Vagina (tissue), 2 donors: ENCODE data around the gene SPIRE2. TPM values are rescaled to one million over a fixed set of nuclear protein-coding genes. Genes with fewer than 3 reads are reported as not detected.

Experiments used
- DNase-seq, 2 donors: peaks; one replicate each; pipeline ENCODE4 v3.0.0-alpha.2; 2017; ENCODE audit errors: extremely low spot score in 2 of 2
- H3K27ac ChIP-seq: fragments of 200-600 bp; sonication (generic); one replicate; pipeline ENCODE4 v1.5.1; 2019
- H3K27me3 ChIP-seq: fragments of 200-600 bp; sonication (generic); one replicate; pipeline ENCODE4 v1.5.1; 2019
- H3K36me3 ChIP-seq, 2 donors: fragments of 200-600 bp; sonication (generic); one replicate each; pipeline ENCODE4 v1.5.1; 2017 to 2019
- H3K4me1 ChIP-seq: fragments of 200-600 bp; sonication (generic); one replicate; pipeline ENCODE4 v1.5.1; 2019
- H3K4me3 ChIP-seq, 2 donors: fragments of 200-600 bp; sonication (generic); 1 replicate in 1 of 2; 2 replicates in 1 of 2; pipeline ENCODE4 v1.5.1; 2016 to 2019
- H3K9me3 ChIP-seq: fragments of 200-600 bp; sonication (generic); one replicate; pipeline ENCODE4 v1.5.1; 2019
- CTCF ChIP-seq, 3 experiments: fragments of 450-650 bp in 2 of 3; fragments of 200-600 bp in 1 of 3; sonication (generic) in 1 of 3; IDR thresholded peaks; one replicate each; pipeline ENCODE4 v1.5.1; 2017 to 2019; ENCODE audit warnings: antibody characterized with exemption in 3 of 3, mild to moderate bottlenecking in 2 of 3, moderate library complexity in 2 of 3
- POLR2A ChIP-seq, 2 donors: fragments of 450-650 bp; IDR thresholded peaks; one replicate each; pipeline ENCODE4 v1.6.1; 2017; ENCODE audit warnings: antibody characterized with exemption in 2 of 2, mild to moderate bottlenecking in 2 of 2, moderate library complexity in 2 of 2
- POLR2AphosphoS5 ChIP-seq, 2 donors: sonication (generic); formaldehyde crosslinking; IDR thresholded peaks; one replicate each; pipeline ENCODE4 v1.9.0; 2017; ENCODE audit warnings: antibody characterized with exemption in 2 of 2, mild to moderate bottlenecking in 2 of 2, low read depth in 1 of 2; ENCODE audit not compliant: insufficient read depth in 1 of 2
- intact Hi-C: fragments of 100-400 bp; cut with DNase I; formaldehyde crosslinking; loops from one replicate; pipeline ENCODE4 v1.15.1; 2023
- total RNA-seq: library from RNA; depleted of rRNA; stranded (reverse); fragments of >200 nt; gene quantifications from one replicate; pipeline ENCODE4 v1.2.3, GENCODE V29; 2016

Gene SPIRE2
- total RNA-seq, 1 donor from 2014 or later: 2.2 TPM

- intact Hi-C loops: loop anchor here (10.0 kb wide), 1 partner anchor 165 kb away; the partner anchor contains the start of gene SPATA2L
- Histone ChIP-seq H3K9me3 (peaks cover 6% of the 10 kb centered on the region), H3K27me3 (no peaks in the 10 kb centered on the region), H3K36me3 (peaks cover 0 to 4% of the 10 kb centered on the region in 2 donors), H3K4me1 (peaks cover 17% of the 10 kb centered on the region), H3K27ac (no peak overlapping the region), H3K4me3 (no peak overlapping the region)
- no peak for DNase-seq
- TF ChIP-seq POLR2A (IDR thresholded peaks at IDR 0.05) (no peak), CTCF (IDR thresholded peaks at IDR 0.05) (no peak), POLR2AphosphoS5 (IDR thresholded peaks at IDR 0.05; ENCODE audit: insufficient read depth in 1 of 2, low read depth in 1 of 2) (no peak)
Observed at GRCh38 chr16:89869911-89870310, 41.6 kb downstream of the SPIRE2 start.

- Histone ChIP-seq H3K9me3 (peaks cover 6% of the 10 kb centered on the region), H3K4me3 (no peak overlapping the region), H3K27ac (no peak overlapping the region), H3K27me3 (no peaks in the 10 kb centered on the region), H3K36me3 (peaks cover 0 to 4% of the 10 kb centered on the region in 2 donors), H3K4me1 (peaks cover 18% of the 10 kb centered on the region)
- DNase-seq: no peak
- TF ChIP-seq CTCF (IDR thresholded peaks at IDR 0.05) (no peak), POLR2A (IDR thresholded peaks at IDR 0.05) (no peak), POLR2AphosphoS5 (IDR thresholded peaks at IDR 0.05; ENCODE audit: insufficient read depth in 1 of 2, low read depth in 1 of 2) (no peak)
- intact Hi-C loops: no loop called here
Observed at GRCh38 chr16:89870440-89870839, 42.2 kb downstream of the SPIRE2 start.

GRCh38 chr16:89871895-89872294 is 43.6 kb downstream of the SPIRE2 start:
- TF ChIP-seq CTCF (IDR thresholded peaks at IDR 0.05) (no peak), POLR2AphosphoS5 (IDR thresholded peaks at IDR 0.05; ENCODE audit: insufficient read depth in 1 of 2, low read depth in 1 of 2) (no peak), POLR2A (IDR thresholded peaks at IDR 0.05) (no peak)
- H3K27ac ChIP-seq: no peak overlapping the region
- H3K36me3 ChIP-seq: peaks cover 0 to 4% of the 10 kb centered on the region in 2 donors
- no peak overlapping the region for H3K4me3 ChIP-seq
- no peak for DNase-seq
- peaks cover 26% of the 10 kb centered on the region for H3K4me1 ChIP-seq
- no peaks in the 10 kb centered on the region for H3K27me3 ChIP-seq
- H3K9me3 ChIP-seq: peaks cover 6% of the 10 kb centered on the region
- intact Hi-C loops: no loop called here

GRCh38 chr16:89873109-89873971 is 45.1 kb downstream of the SPIRE2 start, which contains the start of gene TCF25:
Gene TCF25 (plus strand): TSS chr16:89873592. CDS start chr16:89873668, 76 bp downstream.
- Histone ChIP-seq H3K36me3 (peaks cover 0 to 4% of the 10 kb centered on the region in 2 donors), H3K27me3 (no peaks in the 10 kb centered on the region), H3K27ac (peak within 1 kb of the TSS; percentile 100), H3K9me3 (no peaks in the 10 kb centered on the region), H3K4me1 (peaks cover 26% of the 10 kb centered on the region), H3K4me3 (peak within 1 kb of the TSS; percentile 97 to 99)
- intact Hi-C loops: no loop called here
- no peak for DNase-seq
- TF ChIP-seq POLR2A (IDR thresholded peaks at IDR 0.05) (peak in 1 of 2 donors; percentile 75), CTCF (IDR thresholded peaks at IDR 0.05) (peak in 1 of 3 experiments; percentile 14), POLR2AphosphoS5 (IDR thresholded peaks at IDR 0.05; ENCODE audit: insufficient read depth in 1 of 2, low read depth in 1 of 2) (peak in 1 of 2 donors; percentile 91)
